DMS114 treated with DMSO at 0.1 percent for 48 hours (cell line): ENCODE data around the gene CORO2B.

Experiments
- DNase-seq: peaks from one replicate; lab custom pipeline; 2025; ENCODE audit not compliant: unreplicated experiment; lab: John Stamatoyannopoulos, UW

CORO2B gene, protein sequence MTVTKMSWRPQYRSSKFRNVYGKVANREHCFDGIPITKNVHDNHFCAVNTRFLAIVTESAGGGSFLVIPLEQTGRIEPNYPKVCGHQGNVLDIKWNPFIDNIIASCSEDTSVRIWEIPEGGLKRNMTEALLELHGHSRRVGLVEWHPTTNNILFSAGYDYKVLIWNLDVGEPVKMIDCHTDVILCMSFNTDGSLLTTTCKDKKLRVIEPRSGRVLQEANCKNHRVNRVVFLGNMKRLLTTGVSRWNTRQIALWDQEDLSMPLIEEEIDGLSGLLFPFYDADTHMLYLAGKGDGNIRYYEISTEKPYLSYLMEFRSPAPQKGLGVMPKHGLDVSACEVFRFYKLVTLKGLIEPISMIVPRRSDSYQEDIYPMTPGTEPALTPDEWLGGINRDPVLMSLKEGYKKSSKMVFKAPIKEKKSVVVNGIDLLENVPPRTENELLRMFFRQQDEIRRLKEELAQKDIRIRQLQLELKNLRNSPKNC

DNA sequence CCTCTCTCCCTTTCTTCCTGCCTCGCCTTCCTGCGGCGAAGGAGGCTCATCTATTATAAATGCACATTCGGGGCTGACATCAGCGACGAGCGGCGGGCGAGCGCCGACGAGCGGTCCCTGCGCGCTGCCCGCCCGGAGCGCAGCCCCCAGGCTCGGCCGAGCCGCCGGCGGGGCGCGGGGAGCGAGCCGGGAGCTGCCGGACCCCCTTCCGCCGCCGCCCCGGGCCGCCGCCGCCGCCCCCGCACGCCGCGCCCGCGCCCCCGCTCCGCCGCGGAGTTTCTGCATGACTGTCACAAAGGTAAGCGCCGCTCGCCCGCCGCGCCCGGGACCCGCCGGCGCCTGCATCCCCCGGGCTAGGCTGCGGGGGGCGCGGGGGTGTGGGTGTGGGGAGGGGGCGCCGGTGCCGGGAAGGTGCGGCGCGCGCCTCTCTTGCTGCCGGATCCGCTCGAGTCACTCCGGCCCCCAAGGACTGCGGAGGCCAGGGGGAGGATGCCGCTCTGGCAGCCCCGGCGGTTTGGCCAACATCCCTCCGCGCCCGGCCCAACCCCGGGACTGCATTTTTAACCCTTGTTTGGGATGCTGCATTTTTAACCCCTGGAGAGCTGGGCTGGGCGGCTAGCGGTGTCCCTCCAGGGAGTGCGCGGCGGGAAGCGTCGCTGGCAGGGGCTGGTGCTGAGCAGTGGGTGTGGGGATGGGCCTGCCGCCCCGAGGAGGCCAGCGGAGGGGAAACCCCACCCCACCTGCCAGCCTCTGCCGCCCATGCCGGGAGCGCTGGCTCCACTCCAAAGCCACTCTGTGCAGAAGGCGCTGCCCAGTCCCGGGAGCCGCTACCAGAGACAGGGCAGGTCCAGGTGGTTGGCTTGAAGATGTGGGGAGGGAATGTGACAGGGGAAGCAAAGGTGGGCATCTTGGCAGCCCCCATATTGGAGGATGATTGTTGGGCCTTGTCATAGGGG is at the start of gene CORO2B:
CORO2B (plus strand) TSS at position 14 of the 956 bp plus-strand sequence; CDS start at position 284, 270 bp downstream.
- no peak for DNase-seq

- DNase-seq, result no peak
Measured at GRCh38 chr15:68531387-68532179, 47.2 kb upstream of the CORO2B start.

DNA sequence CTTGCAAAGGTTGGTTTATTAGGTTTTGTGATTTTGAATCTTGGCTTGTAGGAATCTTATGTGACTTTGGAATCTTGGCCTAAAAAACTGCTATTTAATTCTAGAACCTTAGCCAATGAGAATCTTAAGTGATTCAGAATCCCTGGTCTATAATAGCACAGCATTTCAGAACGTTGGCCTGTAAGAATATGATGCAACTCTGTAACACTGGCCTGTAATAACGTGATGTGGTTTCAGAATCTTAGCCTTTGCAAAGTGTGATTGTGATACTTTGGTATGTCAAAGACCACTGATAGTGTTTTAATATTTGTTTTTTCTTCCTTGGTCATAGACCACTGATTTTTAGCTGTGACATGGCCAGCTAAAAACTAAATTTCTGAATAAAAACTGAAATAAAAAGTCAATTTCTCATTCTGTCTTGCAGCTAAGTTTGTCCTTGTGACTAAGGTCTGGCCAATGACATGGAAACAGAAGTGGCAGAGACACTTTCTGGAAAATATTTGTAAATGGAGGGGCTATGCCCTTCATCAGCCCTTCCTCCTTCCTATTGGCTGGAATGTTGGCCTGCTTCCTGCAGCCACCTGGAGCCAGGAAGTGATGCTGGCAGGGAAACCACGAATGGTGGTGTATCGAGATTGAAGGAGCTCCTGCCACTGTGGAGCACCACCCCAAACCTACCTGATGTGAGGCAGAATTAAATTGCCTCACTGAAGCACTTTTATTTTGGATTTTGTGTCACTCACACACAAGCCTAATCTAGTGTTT is 42.3 kb upstream of the CORO2B start:
- no peak for DNase-seq

DNA sequence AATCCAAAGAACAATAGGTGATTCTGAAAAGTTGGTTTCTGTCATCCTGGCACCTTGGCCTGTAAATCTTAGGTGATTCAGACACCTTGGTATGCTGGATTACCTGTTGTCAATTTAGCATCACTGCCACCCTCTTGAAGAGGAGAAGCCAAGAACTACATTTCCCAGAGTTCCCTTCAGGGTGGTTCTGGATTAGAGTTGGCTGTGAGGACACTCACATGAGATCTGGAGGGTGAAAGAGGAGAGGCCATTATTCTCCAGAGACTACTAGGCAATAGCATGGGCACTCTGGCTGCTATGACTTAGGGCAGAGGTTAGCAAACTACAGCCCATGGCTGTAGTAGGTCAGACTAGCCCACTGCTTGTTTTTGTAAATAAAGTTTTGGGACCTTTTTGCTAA is 41.7 kb upstream of the CORO2B start:
- DNase-seq, result no peak

GRCh38 chr15:68537506-68537905 is 41.3 kb upstream of the CORO2B start:
- DNase-seq, result no peak

DNA sequence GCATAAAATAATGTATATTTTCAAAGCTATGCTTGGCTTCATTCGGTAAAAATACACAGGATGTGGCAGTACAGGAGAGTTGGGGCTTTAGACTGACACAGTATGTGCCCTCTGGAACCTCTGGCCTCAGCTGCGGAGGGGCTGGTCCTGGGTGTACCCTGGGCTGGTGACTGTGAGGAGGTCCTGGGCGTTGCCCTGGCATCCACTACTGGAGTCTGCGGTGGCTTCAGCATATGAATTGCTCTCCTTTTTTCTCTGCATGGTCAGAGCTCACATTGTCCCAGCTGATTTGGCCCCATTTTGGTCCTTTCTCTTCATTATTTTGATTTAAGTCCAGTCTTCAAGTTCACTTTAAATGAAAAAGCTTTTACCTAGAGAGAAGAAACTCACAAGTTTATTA is 40.5 kb upstream of the CORO2B start:
- no peak for DNase-seq

DNA sequence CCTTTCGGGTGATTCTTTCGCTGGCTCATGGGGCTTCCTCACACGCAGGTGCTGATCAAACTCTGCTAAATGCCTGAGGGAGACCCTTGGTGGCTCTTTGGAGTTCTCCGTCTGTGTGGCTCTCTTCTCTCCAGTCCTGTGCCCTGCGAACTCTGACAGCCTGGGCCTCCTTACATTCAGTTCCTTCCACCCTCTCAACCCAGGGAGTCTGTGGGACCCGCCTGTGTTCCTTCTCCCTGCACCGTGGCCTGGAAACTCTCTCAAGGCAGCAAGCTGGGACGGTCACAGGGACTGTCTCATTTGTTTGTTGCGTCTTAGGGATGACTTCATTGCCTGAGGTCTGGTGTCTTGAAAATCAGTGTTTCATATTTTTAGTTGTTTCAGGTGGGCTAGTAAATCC is 37.0 kb upstream of the CORO2B start:
- no peak for DNase-seq

- DNase-seq, result no peak
Measured at GRCh38 chr15:68542348-68542747, 36.4 kb upstream of the CORO2B start.

GRCh38 chr15:68542771-68543164 is 36.0 kb upstream of the CORO2B start:
- DNase-seq, result no peak

DNA sequence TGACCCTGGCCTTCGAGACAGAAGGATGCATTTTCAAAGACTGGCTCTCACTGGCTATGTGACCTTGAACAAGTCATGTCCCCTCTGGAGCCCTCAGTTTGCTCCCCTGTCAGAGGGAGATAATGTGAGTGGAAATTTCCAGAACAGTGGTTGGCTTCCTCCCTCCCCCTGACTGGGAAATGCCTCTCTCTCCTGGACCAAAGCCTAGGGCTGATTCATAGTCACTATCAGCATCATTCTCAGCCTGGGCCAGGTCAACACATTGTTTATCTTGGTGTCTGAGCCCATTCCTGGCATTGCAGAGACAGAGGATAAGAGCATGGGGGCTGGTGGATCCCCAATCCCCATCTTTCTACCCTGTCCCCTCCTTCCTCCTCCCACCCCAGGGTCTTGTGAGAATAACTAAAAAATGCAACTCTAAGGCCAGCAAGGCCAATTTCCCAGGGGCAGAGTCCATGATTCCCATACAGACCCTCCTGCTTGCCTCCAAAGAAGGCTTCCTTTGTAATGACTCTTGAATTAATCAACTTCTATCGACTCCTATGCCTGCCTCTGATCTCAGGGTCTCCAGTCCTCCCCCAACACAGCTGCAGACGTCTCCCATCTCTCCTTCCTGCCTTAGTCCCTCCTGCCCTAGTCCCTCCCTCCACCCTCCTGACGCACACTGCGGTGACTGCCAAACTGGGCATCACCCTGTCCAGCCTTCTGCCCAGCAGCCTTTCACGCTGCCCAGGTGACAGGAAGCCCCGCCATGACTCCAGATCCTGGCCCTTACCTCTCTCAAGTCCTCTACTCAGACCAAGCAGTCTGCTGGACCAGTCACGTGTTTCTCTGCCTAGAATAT is 35.4 kb upstream of the CORO2B start:
- DNase-seq, result no peak

GRCh38 chr15:68546318-68546717 is 32.5 kb upstream of the CORO2B start:
- no peak for DNase-seq

- DNase-seq, result no peak
Measured at GRCh38 chr15:68548364-68548763, 30.4 kb upstream of the CORO2B start.

- DNase-seq, result no peak
Measured at GRCh38 chr15:68550004-68550403, 28.8 kb upstream of the CORO2B start.

- peak; percentile 19 for DNase-seq
Measured at GRCh38 chr15:68550498-68551295, 28.1 kb upstream of the CORO2B start.

- no peak for DNase-seq
Measured at GRCh38 chr15:68551296-68551635, 27.5 kb upstream of the CORO2B start.

DNA sequence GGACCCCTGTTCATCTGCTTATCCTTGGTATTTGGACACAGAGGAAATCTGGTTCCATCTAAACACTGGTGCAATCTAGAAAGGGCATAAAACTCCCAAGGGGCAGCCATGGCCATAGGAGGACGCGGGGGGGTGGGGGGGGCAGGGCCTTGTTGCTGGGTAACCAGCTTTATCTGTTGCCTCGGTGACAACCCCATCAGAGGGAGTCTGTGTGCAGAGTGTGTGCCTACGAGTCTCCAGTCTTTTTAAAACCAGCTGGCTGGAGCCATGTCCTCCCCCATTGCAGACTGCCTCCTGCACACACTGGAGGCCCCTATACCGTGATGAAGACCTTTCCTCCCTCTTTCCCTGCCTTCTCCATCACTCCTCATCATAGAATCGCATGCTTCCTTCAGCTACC is 26.4 kb upstream of the CORO2B start:
- DNase-seq, result no peak

DNA sequence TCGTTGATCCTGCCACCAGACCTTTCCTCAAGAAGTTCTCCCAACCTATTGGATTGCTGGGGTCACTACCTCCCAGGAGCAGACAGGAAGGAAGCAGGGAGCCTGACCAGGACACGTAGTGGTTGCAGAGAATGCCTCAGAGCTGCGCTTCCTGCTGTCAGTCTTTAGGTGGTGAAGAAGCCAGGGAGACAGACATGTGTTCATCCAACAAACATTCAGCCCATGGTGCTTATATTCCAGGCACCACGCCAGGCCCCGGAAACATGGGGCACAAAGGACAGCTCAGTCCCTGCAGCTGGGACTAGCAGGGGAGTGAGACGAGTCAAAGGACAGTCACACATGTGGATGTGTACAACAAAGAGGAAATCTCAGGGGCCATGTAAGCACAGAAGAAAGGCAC is 26.0 kb upstream of the CORO2B start:
- DNase-seq, result no peak

GRCh38 chr15:68553314-68553993 is 25.3 kb upstream of the CORO2B start:
- no peak for DNase-seq
